ENCODE data around the gene B3GALT5. TPM values are rescaled to one million over a fixed set of nuclear protein-coding genes. Genes with fewer than 3 reads are reported as not detected.
"Not testable (repeated sequence)": the region's sequence is repeated elsewhere in the genome, so short reads cannot be mapped to it uniquely, and the experiment has no call there.

The B3GALT5 gene, protein sequence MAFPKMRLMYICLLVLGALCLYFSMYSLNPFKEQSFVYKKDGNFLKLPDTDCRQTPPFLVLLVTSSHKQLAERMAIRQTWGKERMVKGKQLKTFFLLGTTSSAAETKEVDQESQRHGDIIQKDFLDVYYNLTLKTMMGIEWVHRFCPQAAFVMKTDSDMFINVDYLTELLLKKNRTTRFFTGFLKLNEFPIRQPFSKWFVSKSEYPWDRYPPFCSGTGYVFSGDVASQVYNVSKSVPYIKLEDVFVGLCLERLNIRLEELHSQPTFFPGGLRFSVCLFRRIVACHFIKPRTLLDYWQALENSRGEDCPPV
- not detected in 2 replicates for total RNA-seq

DNA sequence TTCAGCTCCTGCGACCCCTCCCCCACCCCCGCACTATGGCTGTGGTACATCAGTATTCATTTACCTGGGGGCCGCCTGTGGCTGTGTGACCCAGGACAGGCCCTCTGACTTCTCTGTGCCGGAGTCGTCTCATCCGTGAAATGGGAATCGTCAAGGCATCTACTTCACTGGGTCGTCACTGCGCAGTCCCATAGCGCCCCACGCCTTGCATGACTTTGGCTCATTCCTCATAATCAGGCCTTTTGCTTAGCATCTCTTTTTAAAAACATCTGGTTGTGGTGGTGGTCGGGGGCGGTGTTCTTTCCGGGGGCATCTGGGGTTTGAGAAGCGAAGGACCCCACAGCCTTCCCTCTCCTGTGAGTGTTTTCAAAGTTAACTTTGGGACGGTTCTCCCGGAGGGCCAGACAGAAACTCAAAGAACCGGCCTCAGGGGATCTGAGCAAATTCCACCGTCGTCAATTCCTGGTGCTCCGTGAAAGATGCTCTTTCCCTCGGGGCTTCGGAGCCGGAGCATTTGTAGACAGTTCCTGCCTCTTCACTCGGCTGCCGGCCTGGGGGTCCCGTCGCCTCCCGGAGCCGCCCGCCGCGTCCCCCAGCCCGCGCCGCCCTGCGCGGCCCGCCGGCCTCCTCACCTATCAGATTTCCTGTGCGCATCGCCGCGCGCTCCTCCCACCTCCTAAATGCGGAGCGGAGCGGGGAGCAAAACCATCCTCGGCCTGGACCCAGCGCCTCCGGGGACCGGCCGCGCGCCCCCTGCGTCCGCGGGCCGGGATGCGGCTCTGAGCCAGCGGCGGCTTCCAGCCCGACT, at the start of gene B3GALT5:
B3GALT5 (plus strand) TSS at position 708 of the 808 bp plus-strand sequence. CDS start 47,620 bp downstream, outside the sequence.
- Mint-ChIP-seq H3K4me3 (no peak within 1 kb of the TSS), H3K4me1 (ENCODE audit: low read depth) (peaks cover 9% of the 10 kb centered on the region), H3K27ac (no peak within 1 kb of the TSS), H3K27me3 (ENCODE audit: insufficient read depth) (peaks cover 34% of the 10 kb centered on the region), H3K9me3 (no peaks in the 10 kb centered on the region), H3K36me3 (ENCODE audit: low read depth) (no peaks in the 10 kb centered on the region)
- intact Hi-C loops (cut with micrococcal nuclease), result no loop called here
- DNase-seq (ENCODE audit: low spot score), result no peak

DNA sequence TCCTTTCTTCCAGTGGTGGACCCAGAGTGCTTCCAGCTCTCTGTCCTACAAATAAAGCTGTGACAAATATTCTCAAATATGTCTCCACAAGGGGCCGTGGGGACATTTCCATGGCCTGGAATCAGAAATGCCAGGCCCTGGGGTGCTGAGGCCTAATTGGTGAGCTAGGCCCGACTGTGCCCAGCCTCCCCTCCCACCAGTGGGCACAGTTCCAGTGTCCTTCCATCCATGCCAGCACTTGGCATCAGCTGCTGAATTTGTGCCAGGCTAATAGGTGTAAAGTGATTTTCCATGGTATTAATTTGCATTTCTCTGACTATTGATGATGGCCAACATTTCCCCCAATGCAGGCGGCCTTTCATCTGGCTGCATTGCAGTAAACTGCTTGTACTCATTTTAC, 48.5 kb upstream of the B3GALT5 start:
- intact Hi-C loops (cut with micrococcal nuclease), result no loop called here
- H3K27ac Mint-ChIP-seq, result no peak overlapping the region
- H3K27me3 Mint-ChIP-seq (ENCODE audit: insufficient read depth), result no peaks in the 10 kb centered on the region
- H3K9me3 Mint-ChIP-seq, result no peaks in the 10 kb centered on the region
- H3K4me1 Mint-ChIP-seq (ENCODE audit: low read depth), result no peaks in the 10 kb centered on the region
- no peak overlapping the region for H3K4me3 Mint-ChIP-seq
- H3K36me3 Mint-ChIP-seq (ENCODE audit: low read depth), result no peaks in the 10 kb centered on the region
- DNase-seq (ENCODE audit: low spot score), result no peak

DNA sequence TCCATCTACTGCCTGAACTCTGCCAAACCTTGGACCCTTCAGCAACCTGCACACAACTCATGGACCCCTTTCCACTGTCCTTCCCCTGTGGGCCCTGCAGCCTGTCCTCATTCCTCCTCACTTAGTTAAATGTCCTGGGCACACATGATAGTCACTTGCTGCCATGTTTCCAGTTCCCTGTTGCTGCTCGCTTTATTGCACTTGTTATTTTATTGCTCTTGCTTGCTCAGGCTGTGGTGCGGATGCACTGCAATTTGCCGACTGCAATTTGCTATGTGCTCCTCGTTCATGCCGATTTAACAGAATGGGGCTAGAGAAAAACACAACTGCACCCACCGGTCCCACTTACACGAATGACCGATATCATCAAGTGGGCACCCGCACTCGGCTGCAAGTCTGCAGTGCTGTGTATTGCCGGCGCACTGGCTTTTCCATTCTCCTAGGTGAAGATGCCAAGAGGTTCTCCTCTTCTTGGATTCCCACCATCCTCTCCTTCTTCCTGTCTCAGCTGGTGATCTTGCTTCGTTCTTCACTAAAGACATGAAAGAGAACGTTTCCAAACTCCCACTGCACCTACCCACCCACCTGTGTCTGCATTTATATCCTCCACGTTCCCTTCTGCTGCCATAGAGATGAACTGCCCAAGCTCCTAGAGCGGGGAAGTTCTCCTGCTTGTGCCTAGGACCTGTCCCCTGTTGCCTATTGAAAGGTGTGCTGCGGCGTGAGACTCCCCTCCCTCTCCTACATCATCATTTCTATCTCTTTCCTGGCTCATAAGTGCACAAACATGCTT, 45.4 kb upstream of the B3GALT5 start:
- intact Hi-C loops (cut with micrococcal nuclease), result no loop called here
- H3K36me3 Mint-ChIP-seq (ENCODE audit: low read depth), result no peaks in the 10 kb centered on the region
- no peak overlapping the region for H3K4me3 Mint-ChIP-seq
- no peak for DNase-seq (ENCODE audit: low spot score)
- no peaks in the 10 kb centered on the region for H3K4me1 Mint-ChIP-seq (ENCODE audit: low read depth)
- no peak overlapping the region for H3K27ac Mint-ChIP-seq
- no peaks in the 10 kb centered on the region for H3K9me3 Mint-ChIP-seq
- peaks cover 3% of the 10 kb centered on the region for H3K27me3 Mint-ChIP-seq (ENCODE audit: insufficient read depth)

DNA sequence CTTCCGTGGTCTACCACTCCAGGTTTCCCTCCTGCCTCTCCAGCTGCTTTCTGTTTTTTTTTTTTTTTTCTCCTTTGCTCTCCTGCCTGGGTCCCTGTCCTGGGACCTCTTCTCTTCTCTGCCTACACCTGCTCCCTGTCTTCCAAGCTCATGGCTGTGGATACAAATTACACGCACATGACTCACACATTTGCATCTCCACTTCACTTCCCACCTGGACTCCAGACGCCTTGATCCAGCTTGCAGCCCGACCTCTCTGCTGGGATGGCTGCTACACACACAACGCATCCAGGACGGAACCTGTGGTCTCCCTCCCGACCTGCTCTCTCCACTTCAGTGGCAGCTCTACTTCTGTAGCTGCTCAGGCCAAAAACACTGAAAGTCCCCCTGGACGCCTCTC, 44.4 kb upstream of the B3GALT5 start:
- no peaks in the 10 kb centered on the region for H3K4me1 Mint-ChIP-seq (ENCODE audit: low read depth)
- intact Hi-C loops (cut with micrococcal nuclease), result no loop called here
- no peak for DNase-seq (ENCODE audit: low spot score)
- no peaks in the 10 kb centered on the region for H3K9me3 Mint-ChIP-seq
- no peaks in the 10 kb centered on the region for H3K36me3 Mint-ChIP-seq (ENCODE audit: low read depth)
- peaks cover 3% of the 10 kb centered on the region for H3K27me3 Mint-ChIP-seq (ENCODE audit: insufficient read depth)
- H3K4me3 Mint-ChIP-seq, result no peak overlapping the region
- no peak overlapping the region for H3K27ac Mint-ChIP-seq

DNA sequence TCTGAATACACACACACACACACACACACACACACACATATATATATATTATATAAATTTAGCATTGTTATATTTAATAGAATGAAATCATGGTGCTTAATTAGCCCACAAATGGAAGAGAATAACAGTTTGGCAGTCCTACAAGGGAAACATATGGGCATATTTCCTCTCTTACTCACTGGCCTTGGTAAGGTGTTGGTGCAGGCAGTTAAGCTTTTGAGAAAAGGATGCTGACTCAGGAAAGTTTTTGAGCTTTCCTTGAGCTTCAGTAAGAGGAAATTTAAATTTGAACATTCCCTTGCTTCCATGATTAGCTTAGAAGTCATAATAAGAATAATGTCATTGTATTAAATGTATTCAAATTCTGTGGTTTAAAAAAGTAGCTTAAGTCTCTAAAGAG, 37.0 kb upstream of the B3GALT5 start:
- H3K36me3 Mint-ChIP-seq (ENCODE audit: low read depth), result no peaks in the 10 kb centered on the region
- no peak overlapping the region for H3K4me3 Mint-ChIP-seq
- peaks cover 5% of the 10 kb centered on the region for H3K27me3 Mint-ChIP-seq (ENCODE audit: insufficient read depth)
- DNase-seq (ENCODE audit: low spot score), result no peak
- H3K4me1 Mint-ChIP-seq (ENCODE audit: low read depth), result no peaks in the 10 kb centered on the region
- no peak overlapping the region for H3K27ac Mint-ChIP-seq
- H3K9me3 Mint-ChIP-seq, result no peaks in the 10 kb centered on the region
- intact Hi-C loops (cut with micrococcal nuclease), result no loop called here

DNA sequence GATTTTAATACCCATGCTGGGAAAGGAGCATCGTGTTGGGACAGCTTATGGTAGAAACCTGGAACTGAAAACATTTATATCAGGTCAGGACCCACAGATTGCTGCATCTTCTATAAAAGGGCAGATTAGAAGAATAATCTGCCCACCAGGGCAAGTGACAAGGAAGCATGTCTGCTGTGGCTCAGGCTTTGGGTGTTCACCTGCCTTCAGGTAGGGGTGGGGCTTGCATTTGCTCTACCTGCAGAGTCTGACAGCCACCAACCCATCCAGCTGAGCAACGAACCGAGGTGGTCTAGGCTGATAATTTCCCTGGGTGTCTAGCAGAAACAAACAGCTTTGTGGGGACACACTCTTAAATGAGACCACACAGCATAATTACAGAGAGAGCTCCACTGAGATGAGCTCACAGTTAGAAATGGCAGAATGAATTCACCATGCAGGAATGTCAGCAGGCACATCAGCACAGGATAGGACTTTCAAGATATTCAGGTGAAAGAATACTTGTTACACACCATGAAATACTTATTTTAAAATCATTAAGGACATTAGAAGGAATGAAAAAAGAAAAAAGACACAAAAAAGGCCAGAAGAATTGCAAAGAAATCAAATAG, 36.1 kb upstream of the B3GALT5 start:
- peaks cover 5% of the 10 kb centered on the region for H3K27me3 Mint-ChIP-seq (ENCODE audit: insufficient read depth)
- no peaks in the 10 kb centered on the region for H3K9me3 Mint-ChIP-seq
- H3K36me3 Mint-ChIP-seq (ENCODE audit: low read depth), result no peaks in the 10 kb centered on the region
- intact Hi-C loops (cut with micrococcal nuclease), result no loop called here
- H3K4me1 Mint-ChIP-seq (ENCODE audit: low read depth), result no peaks in the 10 kb centered on the region
- no peak overlapping the region for H3K4me3 Mint-ChIP-seq
- no peak for DNase-seq (ENCODE audit: low spot score)
- H3K27ac Mint-ChIP-seq, result no peak overlapping the region

DNA sequence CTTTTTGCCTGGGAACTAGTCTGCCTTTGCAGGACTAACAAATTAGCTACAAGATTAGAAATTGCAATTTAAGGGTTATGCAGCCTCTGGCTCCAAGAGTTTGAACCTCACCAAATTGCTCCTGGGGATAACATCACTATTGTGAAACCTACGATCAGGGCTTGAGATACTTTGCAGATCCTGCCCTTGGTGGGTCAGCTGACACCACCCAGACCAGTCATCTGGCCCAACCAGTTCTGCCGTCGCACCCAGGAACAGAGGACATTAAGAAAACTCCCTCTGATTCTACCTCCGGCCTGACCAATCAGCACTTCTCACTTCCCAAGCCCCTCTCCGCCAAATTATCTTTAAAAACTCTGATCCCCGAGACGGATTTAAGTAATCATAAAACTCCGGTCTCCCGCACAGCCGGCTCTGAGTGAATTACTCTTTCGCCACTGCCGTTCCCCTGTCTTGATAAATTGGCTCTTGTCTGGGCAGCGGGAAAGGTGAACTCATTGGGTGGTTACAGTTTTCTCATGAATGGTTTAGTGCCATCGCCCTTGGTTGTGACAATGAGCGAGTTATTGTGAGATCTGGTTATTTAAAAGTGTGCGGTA, 32.9 kb upstream of the B3GALT5 start:
- DNase-seq (ENCODE audit: low spot score), result no peak
- intact Hi-C loops (cut with micrococcal nuclease), result no loop called here
- peaks cover 1% of the 10 kb centered on the region for H3K27me3 Mint-ChIP-seq (ENCODE audit: insufficient read depth)
- no peaks in the 10 kb centered on the region for H3K36me3 Mint-ChIP-seq (ENCODE audit: low read depth)
- no peak overlapping the region for H3K27ac Mint-ChIP-seq
- H3K9me3 Mint-ChIP-seq, result no peaks in the 10 kb centered on the region
- no peak overlapping the region for H3K4me3 Mint-ChIP-seq
- no peaks in the 10 kb centered on the region for H3K4me1 Mint-ChIP-seq (ENCODE audit: low read depth)

DNA sequence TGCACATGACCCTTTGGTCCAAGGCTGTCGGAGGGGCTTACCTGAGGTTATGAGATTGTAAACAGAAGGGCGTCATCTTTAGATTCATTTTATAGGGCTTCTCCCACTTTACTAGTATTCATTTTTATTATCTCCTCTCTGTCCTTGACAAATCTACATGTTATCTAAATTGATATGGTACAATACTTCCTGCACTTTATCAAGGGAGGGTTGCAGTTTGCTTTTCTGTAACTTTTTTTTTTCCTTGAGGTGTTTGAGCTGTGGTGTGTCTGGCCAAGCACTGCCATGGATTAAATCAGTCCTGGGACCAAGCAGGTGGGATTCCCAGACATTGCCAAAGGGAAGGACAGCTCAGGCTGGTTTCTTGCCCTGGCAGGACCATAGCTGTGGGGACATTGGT, 32.0 kb upstream of the B3GALT5 start:
- no peaks in the 10 kb centered on the region for H3K9me3 Mint-ChIP-seq
- H3K27me3 Mint-ChIP-seq (ENCODE audit: insufficient read depth), result peaks cover 2% of the 10 kb centered on the region
- intact Hi-C loops (cut with micrococcal nuclease), result no loop called here
- H3K4me3 Mint-ChIP-seq, result no peak overlapping the region
- no peaks in the 10 kb centered on the region for H3K4me1 Mint-ChIP-seq (ENCODE audit: low read depth)
- no peak for DNase-seq (ENCODE audit: low spot score)
- H3K36me3 Mint-ChIP-seq (ENCODE audit: low read depth), result no peaks in the 10 kb centered on the region
- no peak overlapping the region for H3K27ac Mint-ChIP-seq

DNA sequence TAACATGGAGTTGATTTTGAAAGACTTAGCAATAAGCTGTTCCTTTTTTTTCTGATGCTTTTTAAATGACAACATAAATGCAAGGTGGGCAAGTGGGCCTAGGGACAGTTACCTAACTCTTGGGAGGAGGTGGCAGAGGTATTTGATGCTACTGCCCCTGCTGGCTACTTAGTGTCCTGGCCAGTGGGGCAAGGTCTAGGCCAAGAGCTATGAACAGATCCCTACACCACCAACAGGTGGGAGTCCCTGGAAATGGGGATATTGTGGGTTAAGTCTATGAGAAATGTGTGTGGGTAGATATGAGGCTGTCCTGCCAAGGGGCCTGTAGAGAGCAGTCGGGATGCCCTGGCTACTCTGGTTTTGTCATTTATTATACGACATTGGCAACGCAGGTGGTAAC, 31.3 kb upstream of the B3GALT5 start:
- Mint-ChIP-seq H3K27ac (no peak overlapping the region), H3K9me3 (no peaks in the 10 kb centered on the region), H3K27me3 (ENCODE audit: insufficient read depth) (peaks cover 2% of the 10 kb centered on the region), H3K4me3 (no peak overlapping the region), H3K4me1 (ENCODE audit: low read depth) (no peaks in the 10 kb centered on the region), H3K36me3 (ENCODE audit: low read depth) (no peaks in the 10 kb centered on the region)
- DNase-seq (ENCODE audit: low spot score), result no peak
- intact Hi-C loops (cut with micrococcal nuclease), result no loop called here

DNA sequence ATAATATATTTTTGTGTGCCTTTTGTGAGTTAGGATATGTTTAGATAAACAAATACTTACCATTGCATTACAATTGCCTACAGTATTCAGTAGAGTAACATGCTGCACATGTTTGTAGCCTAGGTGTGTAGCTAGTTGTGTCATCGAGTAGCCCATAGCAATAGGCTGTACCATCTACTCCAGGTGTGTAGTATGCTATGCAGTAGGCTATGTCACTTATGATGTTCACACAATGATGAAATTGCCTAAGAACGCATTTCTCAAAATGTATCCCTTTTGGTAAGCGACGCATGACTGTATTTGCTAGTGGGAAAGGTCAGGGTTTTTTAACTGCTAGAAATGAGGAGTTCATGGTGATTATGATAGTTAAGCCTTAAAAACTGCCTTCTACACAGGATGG, 30.0 kb upstream of the B3GALT5 start:
- Mint-ChIP-seq H3K36me3 (ENCODE audit: low read depth) (no peaks in the 10 kb centered on the region), H3K4me1 (ENCODE audit: low read depth) (no peaks in the 10 kb centered on the region), H3K9me3 (no peaks in the 10 kb centered on the region), H3K27ac (no peak overlapping the region), H3K4me3 (no peak overlapping the region), H3K27me3 (ENCODE audit: insufficient read depth) (peaks cover 3% of the 10 kb centered on the region)
- intact Hi-C loops (cut with micrococcal nuclease), result no loop called here
- no peak for DNase-seq (ENCODE audit: low spot score)

DNA sequence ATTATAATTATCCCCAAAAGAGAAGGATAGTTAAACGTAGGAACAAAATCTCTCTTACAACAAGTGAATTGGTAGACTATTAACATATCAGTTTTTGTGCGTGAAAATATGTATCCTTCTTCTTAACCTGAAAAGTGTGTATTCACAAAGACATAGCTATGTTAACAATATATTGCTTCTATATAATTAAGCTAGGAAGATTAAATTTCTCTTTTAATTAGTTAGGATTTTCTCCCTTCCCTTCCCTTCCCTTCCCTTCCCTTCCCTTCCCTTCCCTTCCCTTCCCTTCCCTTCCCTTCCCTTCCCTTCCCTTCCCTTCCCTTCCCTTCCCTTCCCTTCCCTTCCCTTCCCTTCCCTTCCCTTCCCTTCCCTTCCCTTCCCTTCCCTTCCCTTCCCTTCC, 29.2 kb upstream of the B3GALT5 start:
- H3K36me3 Mint-ChIP-seq (ENCODE audit: low read depth); H3K9me3 Mint-ChIP-seq; intact Hi-C loops (cut with micrococcal nuclease); H3K4me3 Mint-ChIP-seq; DNase-seq (ENCODE audit: low spot score); H3K4me1 Mint-ChIP-seq (ENCODE audit: low read depth); H3K27me3 Mint-ChIP-seq (ENCODE audit: insufficient read depth); H3K27ac Mint-ChIP-seq: not testable (repeated sequence)

DNA sequence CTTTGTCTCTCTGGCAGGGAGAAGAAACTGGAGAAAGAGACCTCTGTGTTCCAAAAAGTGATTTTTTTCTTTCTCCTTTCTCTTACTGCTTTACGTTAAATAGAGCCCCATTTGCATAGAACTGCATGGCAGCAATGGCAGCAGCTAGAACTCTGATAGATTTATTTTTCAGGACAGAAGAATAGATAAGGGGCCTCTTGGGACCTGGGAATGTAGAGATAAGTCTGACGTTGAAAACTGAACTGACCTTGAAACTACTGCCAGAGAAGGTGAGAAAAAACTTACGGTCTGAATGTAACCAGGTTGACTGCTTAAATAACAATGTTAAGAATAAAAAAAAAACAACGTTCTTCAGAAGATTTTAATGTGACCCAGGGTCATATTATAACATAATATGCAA, 25.4 kb upstream of the B3GALT5 start:
- Mint-ChIP-seq H3K9me3 (no peaks in the 10 kb centered on the region), H3K4me3 (no peak overlapping the region), H3K27ac (no peak overlapping the region), H3K4me1 (ENCODE audit: low read depth) (no peaks in the 10 kb centered on the region), H3K36me3 (ENCODE audit: low read depth) (no peaks in the 10 kb centered on the region), H3K27me3 (ENCODE audit: insufficient read depth) (peaks cover 4% of the 10 kb centered on the region)
- DNase-seq (ENCODE audit: low spot score), result no peak
- intact Hi-C loops (cut with micrococcal nuclease), result no loop called here
